Naive B cell (primary cell): ENCODE measurements around the gene MVP. TPM values are rescaled to one million over a fixed set of nuclear protein-coding genes. Genes with fewer than 3 reads are reported as not detected.
"Not testable (repeated sequence)": the region's sequence is repeated elsewhere in the genome, so short reads cannot be mapped to it uniquely, and the experiment has no call there.

Experiments used
- ATAC-seq, 2 donors: fragments of 150-1000 bp; cut with Tn5 transposase; 2 replicates each; pipeline ENCODE4 v1.10.0; 2021; ENCODE audit warnings: low read depth in 2 of 2, mild to moderate bottlenecking in 2 of 2, moderate library complexity in 2 of 2
- DNase-seq: peaks from one replicate; pipeline ENCODE4 v3.0.0; 2022
- H3K27ac Mint-ChIP-seq, 6 donors: one replicate each; pipeline ENCODE4 v1.8.0; 2020 to 2022; ENCODE audit warnings: mild to moderate bottlenecking in 6 of 6, mixed read lengths in 6 of 6, moderate library complexity in 5 of 6, inconsistent platforms in 2 of 6
- H3K27me3 Mint-ChIP-seq, 3 donors: one replicate each; pipeline ENCODE4 v1.8.0; 2021 to 2022; ENCODE audit warnings: mixed read lengths in 3 of 3, mild to moderate bottlenecking in 1 of 3
- H3K36me3 Mint-ChIP-seq, 2 donors: one replicate each; pipeline ENCODE4 v1.8.0; 2020 to 2022; ENCODE audit warnings: mixed read lengths in 2 of 2, inconsistent platforms in 1 of 2, mild to moderate bottlenecking in 1 of 2
- H3K4me1 Mint-ChIP-seq, 3 donors: one replicate each; pipeline ENCODE4 v1.8.0; 2020 to 2022; ENCODE audit warnings: mixed read lengths in 3 of 3, inconsistent platforms in 1 of 3, mild to moderate bottlenecking in 1 of 3, moderate library complexity in 1 of 3
- H3K4me3 Mint-ChIP-seq, 8 donors: one replicate each; pipeline ENCODE4 v1.8.0; 2020 to 2022; ENCODE audit warnings: mild to moderate bottlenecking in 8 of 8, mixed read lengths in 8 of 8, moderate library complexity in 8 of 8, inconsistent platforms in 2 of 8
- H3K9me3 Mint-ChIP-seq, 7 donors: one replicate each; pipeline ENCODE4 v1.8.0; 2020 to 2022; ENCODE audit warnings: mixed read lengths in 7 of 7, mild to moderate bottlenecking in 5 of 7, inconsistent platforms in 2 of 7, moderate library complexity in 1 of 7
- polyA plus RNA-seq, 6 donors: library from polyadenylated mRNA; unstranded; fragments of 300-500 nt; fragmentation: Illumina TruSeq; gene quantifications; one replicate each; pipeline ENCODE4 v1.2.3, GENCODE V29; 2021; ENCODE audit warnings: low read depth in 6 of 6

MVP gene
- polyA plus RNA-seq, 6 donors from 2014 or later, result 39.7 to 61.4 (median 43.9) TPM

- Mint-ChIP-seq H3K27ac (peak within 1 kb of the TSS; percentile 97 to 100 (median 99)), H3K9me3 (no peaks in the 10 kb centered on the region), H3K27me3 (peaks cover 0 to 19% (median 7%) of the 10 kb centered on the region in 3 donors), H3K36me3 (peaks cover 5 to 24% of the 10 kb centered on the region in 2 donors), H3K4me3 (peak within 1 kb of the TSS; percentile 85 to 99 (median 94)), H3K4me1 (peaks cover 15 to 32% (median 26%) of the 10 kb centered on the region in 3 donors)
- ATAC-seq, result peak; percentile 98
- DNase-seq, result peak; percentile 93
Observed at GRCh38 chr16:29862884-29863668, 42.8 kb downstream of the MVP start, which contains the start of gene CDIPT. CDIPT (minus strand) TSS chr16:29863226; CDS start chr16:29862857, 369 bp downstream.

DNA sequence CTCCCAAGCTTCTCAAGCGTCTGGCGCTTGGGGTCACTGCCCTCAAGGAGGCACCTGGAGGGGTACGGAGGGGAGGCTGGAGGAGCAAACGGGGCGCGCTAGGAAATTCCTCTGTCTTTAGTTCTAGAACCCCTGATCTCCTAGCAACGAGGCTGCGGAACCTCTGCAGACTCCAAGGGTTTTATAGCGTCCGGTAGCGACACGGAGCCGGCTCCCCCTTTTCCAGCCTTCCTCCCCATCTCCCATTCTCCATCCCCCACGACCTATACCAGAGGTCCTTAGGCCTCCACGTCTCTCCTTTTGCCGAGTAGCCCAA is 43.4 kb downstream of the MVP start:
- Mint-ChIP-seq H3K36me3 (peaks cover 5 to 18% of the 10 kb centered on the region in 2 donors), H3K4me1 (peaks cover 15 to 32% (median 26%) of the 10 kb centered on the region in 3 donors), H3K4me3 (peak overlapping the region; percentile 85 to 99 (median 94)), H3K27ac (peak overlapping the region; percentile 97 to 100 (median 99)), H3K9me3 (no peaks in the 10 kb centered on the region), H3K27me3 (peaks cover 0 to 19% (median 7%) of the 10 kb centered on the region in 3 donors)
- DNase-seq (no peak), ATAC-seq (no peak)

DNA sequence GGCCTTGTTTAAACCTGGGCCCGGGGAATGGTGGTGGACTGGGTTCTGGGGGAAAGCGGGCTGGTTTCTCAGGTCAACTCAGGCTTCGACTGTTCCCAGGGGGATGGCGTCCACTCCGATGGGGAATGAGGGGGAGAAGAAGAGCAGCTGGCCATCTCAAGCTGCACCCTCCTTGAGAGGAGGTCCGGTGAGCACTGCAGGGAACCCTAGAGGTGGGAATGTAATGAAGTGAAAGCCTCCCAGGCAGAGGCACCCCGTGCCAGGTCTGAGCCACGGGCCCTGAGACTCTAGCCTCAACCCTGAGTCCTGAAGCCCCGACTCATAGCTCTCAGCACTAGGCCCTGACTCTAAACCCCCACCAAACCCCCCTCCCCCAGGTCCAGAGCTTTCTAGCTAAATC is 43.9 kb downstream of the MVP start:
- Mint-ChIP-seq H3K4me3 (no peak overlapping the region), H3K36me3 (peaks cover 5 to 12% of the 10 kb centered on the region in 2 donors), H3K9me3 (no peaks in the 10 kb centered on the region), H3K27me3 (peaks cover 0 to 19% (median 7%) of the 10 kb centered on the region in 3 donors), H3K27ac (peak overlapping the region in 2 of 6 donors; percentile 65 to 82), H3K4me1 (peaks cover 15 to 32% (median 26%) of the 10 kb centered on the region in 3 donors)
- ATAC-seq, result no peak
- DNase-seq, result no peak

DNA sequence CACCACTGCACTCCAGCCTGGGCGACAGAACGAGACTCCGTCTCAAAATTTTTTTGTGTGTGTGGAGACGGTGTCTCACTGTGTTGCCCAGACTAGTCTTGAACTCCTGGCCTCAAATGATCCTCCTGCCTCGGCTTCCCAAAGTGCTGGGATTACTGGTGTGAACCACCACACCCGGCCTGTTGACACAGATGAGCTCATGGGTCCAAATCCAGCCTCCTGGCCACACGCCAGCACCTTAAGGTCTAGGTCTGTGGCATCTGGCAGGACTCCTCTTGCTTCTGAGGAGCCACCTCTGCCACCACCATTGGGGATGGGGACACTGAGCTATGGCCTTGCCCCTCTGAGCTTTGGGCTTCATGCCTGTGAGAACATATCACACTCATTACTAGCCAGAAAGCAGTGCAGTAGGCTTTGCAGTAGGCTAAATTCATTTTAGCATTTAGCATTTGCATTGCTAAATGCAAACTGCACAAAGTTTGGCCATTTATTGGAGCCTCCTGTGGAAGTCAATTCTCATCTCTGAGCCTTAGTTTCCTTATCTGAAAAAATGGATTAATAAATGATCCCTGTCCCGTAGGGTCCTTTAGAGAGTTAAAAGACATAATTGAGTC is 48.2 kb downstream of the MVP start:
- H3K4me3 Mint-ChIP-seq, result no peak overlapping the region
- ATAC-seq (no peak), DNase-seq (no peak)
- no peaks in the 10 kb centered on the region for H3K9me3 Mint-ChIP-seq
- H3K27ac Mint-ChIP-seq, result no peak overlapping the region
- peaks cover 2 to 4% (median 4%) of the 10 kb centered on the region in 3 donors for H3K4me1 Mint-ChIP-seq
- no peaks in the 10 kb centered on the region for H3K36me3 Mint-ChIP-seq
- H3K27me3 Mint-ChIP-seq, result peaks cover 0 to 27% (median 7%) of the 10 kb centered on the region in 3 donors

DNA sequence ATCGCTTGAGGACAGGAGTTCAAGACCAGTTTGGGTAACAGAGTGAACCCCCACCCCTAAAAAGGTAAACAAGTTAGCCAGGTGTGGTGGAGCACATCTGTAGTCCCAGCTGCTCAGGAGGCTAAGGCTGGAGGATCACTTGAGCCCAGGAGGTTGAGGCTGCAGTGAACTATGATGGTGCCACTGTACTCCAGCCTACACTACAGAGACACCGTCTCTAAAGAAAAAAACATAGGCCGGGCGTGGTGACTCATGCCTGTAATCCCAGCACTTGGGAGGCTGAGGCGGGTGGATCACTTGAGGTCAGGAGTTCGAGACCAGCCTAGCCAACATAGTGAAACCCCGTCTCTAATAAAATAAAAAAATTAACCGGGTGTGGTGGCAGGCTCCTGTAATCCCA is 48.8 kb downstream of the MVP start:
- not testable (repeated sequence) for H3K36me3 Mint-ChIP-seq, H3K4me1 Mint-ChIP-seq, H3K27ac Mint-ChIP-seq, ATAC-seq, H3K4me3 Mint-ChIP-seq, H3K9me3 Mint-ChIP-seq, DNase-seq
- peaks cover 0 to 27% (median 7%) of the 10 kb centered on the region in 3 donors for H3K27me3 Mint-ChIP-seq

DNA sequence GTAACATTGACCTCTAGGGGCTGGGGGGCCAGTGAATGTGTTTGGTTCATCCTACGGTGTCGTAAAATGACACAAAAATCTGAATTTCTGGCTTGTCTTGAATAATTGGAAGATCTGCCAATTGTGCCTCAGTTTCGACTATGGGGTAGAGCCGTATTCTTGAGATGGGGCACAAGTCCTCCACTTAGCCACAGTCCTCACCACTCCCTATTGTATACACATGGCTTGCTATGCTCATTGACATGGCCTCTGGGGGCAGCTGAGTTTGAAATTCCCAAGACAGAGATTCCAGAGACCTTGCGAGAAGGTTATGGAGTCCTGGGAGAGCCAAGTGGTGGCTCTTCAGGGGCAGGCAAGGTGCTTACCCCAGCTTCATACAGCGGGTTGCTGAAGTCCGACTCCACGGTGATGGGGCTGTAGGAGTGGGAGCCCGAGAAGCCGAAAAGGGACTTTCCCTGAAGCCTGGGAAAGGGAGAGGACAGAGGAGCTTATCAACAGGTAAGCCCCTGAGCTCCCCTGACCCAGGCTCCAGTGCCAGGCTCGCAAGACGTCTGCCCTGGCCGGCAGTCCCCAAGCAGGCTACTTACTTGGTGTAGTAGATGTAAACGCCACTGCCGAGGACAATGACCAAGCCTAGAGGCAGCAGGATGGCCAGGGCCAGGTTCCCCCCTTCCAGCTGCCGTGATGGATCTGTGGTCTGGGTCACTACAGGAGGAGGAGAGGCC is 51.7 kb downstream of the MVP start:
- ATAC-seq (no peak), DNase-seq (no peak)
- H3K4me1 Mint-ChIP-seq, result peaks cover 10 to 15% (median 13%) of the 10 kb centered on the region in 3 donors
- H3K9me3 Mint-ChIP-seq, result no peaks in the 10 kb centered on the region
- no peak overlapping the region for H3K4me3 Mint-ChIP-seq
- H3K27me3 Mint-ChIP-seq, result peaks cover 7 to 30% (median 21%) of the 10 kb centered on the region in 3 donors
- no peak overlapping the region for H3K27ac Mint-ChIP-seq
- peaks cover 0 to 7% of the 10 kb centered on the region in 2 donors for H3K36me3 Mint-ChIP-seq

DNA sequence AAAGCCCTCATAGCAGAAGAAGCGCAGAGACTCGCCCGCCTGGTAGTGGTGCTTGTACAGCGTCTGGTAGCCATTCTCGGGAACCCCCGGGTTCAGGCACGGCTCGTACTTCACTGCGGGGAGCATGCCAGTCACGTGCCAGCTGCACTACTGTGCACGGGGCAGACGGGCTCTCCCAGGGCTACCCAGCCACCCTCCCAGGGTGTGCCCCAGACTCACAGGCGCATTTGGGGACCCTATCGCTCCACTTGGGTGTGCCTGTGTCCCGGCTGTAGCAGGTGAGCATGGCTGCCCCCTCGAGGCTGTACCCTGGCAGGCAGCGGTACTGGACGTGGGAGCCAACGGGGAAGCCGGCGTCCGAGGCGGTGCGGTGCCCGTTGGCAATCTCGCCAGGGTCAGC is 53.1 kb downstream of the MVP start:
- H3K4me3 Mint-ChIP-seq, result no peak overlapping the region
- ATAC-seq, result no peak
- H3K27ac Mint-ChIP-seq, result no peak overlapping the region
- H3K27me3 Mint-ChIP-seq, result peaks cover 16 to 38% (median 28%) of the 10 kb centered on the region in 3 donors
- peaks cover 22 to 26% (median 24%) of the 10 kb centered on the region in 3 donors for H3K4me1 Mint-ChIP-seq
- DNase-seq, result no peak
- peaks cover 0 to 16% of the 10 kb centered on the region in 2 donors for H3K36me3 Mint-ChIP-seq
- H3K9me3 Mint-ChIP-seq, result peaks cover 3 to 6% (median 4%) of the 10 kb centered on the region in 7 donors

GRCh38 chr16:29875206-29875605 is 54.9 kb downstream of the MVP start:
- no peak for DNase-seq
- peaks cover 3 to 6% (median 4%) of the 10 kb centered on the region in 7 donors for H3K9me3 Mint-ChIP-seq
- H3K27me3 Mint-ChIP-seq, result peaks cover 16 to 51% (median 36%) of the 10 kb centered on the region in 3 donors
- H3K4me3 Mint-ChIP-seq, result no peak overlapping the region
- no peak for ATAC-seq
- peaks cover 22 to 26% (median 24%) of the 10 kb centered on the region in 3 donors for H3K4me1 Mint-ChIP-seq
- no peak overlapping the region for H3K27ac Mint-ChIP-seq
- H3K36me3 Mint-ChIP-seq, result peaks cover 0 to 16% of the 10 kb centered on the region in 2 donors

GRCh38 chr16:29876217-29876593 is 55.9 kb downstream of the MVP start:
- H3K27ac Mint-ChIP-seq, result peak overlapping the region in 1 of 6 donors; percentile 26
- peaks cover 0 to 16% of the 10 kb centered on the region in 2 donors for H3K36me3 Mint-ChIP-seq
- H3K4me1 Mint-ChIP-seq, result peaks cover 22 to 26% (median 24%) of the 10 kb centered on the region in 3 donors

GRCh38 chr16:29876594-29877249 is 56.5 kb downstream of the MVP start:
- peaks cover 16 to 50% (median 36%) of the 10 kb centered on the region in 3 donors for H3K27me3 Mint-ChIP-seq
- no peak for DNase-seq
- no peak overlapping the region for H3K27ac Mint-ChIP-seq
- peaks cover 22 to 26% (median 24%) of the 10 kb centered on the region in 3 donors for H3K4me1 Mint-ChIP-seq
- ATAC-seq, result peak in 1 of 2 donors; percentile 31
- H3K36me3 Mint-ChIP-seq, result peaks cover 0 to 16% of the 10 kb centered on the region in 2 donors
- peaks cover 3 to 6% (median 4%) of the 10 kb centered on the region in 7 donors for H3K9me3 Mint-ChIP-seq
- H3K4me3 Mint-ChIP-seq, result peak overlapping the region; percentile 9 to 88 (median 75)

More at GRCh38 chr16:29876217-29876593, 55.9 kb downstream of the MVP start:
- ATAC-seq, result no peak
- Mint-ChIP-seq H3K27me3 (peaks cover 16 to 53% (median 36%) of the 10 kb centered on the region in 3 donors), H3K4me3 (peak overlapping the region; percentile 36 to 88 (median 75)), H3K9me3 (peaks cover 3 to 6% (median 4%) of the 10 kb centered on the region in 7 donors)
- no peak for DNase-seq

- H3K36me3 Mint-ChIP-seq, result peaks cover 0 to 16% of the 10 kb centered on the region in 2 donors
- peaks cover 3 to 6% (median 4%) of the 10 kb centered on the region in 7 donors for H3K9me3 Mint-ChIP-seq
- no peak overlapping the region for H3K27ac Mint-ChIP-seq
- DNase-seq (peak; percentile 30), ATAC-seq (peak; percentile 72 to 80)
- H3K27me3 Mint-ChIP-seq, result peaks cover 16 to 50% (median 36%) of the 10 kb centered on the region in 3 donors
- H3K4me3 Mint-ChIP-seq, result peak overlapping the region in 7 of 8 donors; percentile 63 to 88 (median 75)
- H3K4me1 Mint-ChIP-seq, result peaks cover 22 to 26% (median 24%) of the 10 kb centered on the region in 3 donors
Observed at GRCh38 chr16:29877266-29877961, 57.2 kb downstream of the MVP start.

DNA sequence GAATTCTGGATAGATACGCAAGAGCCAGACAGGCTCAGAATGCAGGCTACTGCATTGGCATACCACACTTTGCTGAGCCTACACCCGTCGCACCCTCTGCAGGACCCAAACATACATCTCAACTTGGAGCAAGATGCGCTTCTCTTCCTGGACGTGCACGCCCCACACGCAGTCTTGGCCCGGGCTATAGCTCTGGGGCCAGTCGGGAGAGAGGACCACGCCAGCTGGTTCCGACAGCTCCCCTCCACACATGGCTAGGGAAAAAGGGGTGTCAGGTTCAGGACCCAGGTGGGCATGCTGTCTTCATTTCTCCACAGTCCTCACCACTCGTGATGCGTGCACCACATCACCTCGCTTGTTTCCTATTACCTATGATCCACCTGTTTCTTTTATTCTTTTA is 57.9 kb downstream of the MVP start:
- Mint-ChIP-seq H3K4me1 (peaks cover 22 to 26% (median 24%) of the 10 kb centered on the region in 3 donors), H3K27ac (no peak overlapping the region), H3K36me3 (peaks cover 0 to 16% of the 10 kb centered on the region in 2 donors), H3K27me3 (peaks cover 21 to 57% (median 43%) of the 10 kb centered on the region in 3 donors), H3K4me3 (no peak overlapping the region), H3K9me3 (peaks cover 3 to 6% (median 4%) of the 10 kb centered on the region in 7 donors)
- DNase-seq (no peak), ATAC-seq (no peak)
